Measurements from ENCODE around the gene TAC4.
"Not testable (repeated sequence)": the region's sequence is repeated elsewhere in the genome, so short reads cannot be mapped to it uniquely, and the experiment has no call there.

TAC4 gene

GRCh38 chr17:49841548-49841947 is 6.3 kb downstream of the TAC4 start:
- no peak for DNase-seq

DNA sequence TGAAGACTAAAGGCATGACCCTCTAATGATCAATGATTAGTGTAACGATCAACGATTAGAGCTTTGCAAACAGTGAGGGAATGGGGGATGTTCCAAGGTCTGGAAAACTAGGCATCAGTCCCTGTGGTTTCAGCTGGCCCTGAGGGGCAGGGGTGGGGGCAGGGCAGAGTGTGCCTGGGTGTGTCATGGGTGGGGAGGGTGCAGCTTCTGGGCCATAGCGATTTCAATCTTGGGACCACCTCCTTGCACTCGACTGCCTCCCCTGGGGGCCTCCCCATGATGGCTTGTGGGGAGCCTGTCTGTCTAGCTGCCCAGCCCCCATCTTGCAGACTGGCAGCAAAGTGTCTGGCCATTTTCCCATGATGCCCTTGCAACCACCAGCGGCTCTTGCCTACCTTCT is 8.4 kb downstream of the TAC4 start:
- no peak for DNase-seq

DNA sequence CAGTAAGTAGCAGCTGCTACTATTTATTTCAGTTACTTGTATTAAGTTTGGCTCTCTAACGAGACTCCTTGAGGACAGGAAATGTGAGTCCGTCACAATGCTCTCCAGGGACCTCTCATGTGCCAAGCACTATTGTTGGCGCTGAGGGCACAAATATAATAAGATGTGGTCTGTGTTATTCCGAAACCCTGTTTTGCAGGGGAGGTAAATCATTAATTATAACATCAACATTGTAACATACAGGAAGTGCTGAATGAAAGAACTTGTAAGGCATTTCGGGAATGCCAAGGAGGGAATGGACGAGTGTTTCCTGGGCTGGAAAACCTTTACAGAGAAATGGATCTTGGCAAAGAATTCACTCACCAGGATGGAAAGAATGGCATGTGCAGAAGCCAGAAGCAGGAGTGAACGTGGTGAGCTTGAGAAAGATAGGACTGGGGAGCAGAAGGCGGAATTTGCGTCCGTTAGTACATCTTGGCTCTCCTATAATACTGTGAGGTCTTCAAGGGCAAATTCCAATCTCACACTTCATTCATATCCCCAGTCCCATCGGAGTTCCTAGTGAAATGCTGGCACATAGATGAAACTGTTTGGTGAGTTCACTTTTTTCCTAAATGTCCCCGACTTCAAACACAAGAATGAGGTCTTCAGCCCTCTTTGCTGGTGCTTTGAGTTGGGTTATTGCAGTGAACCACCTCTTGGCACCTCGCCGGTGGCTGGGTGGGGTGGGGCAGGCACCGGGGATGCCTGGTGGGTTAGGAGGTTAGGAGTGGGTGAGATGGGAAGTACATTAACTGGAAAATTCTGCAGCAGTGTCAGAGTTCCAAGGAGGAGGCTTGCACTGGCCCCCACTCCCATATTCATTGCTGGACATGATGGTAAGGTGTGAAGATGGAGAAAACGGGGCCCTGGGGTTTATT is 11.5 kb downstream of the TAC4 start:
- no peak for DNase-seq

DNA sequence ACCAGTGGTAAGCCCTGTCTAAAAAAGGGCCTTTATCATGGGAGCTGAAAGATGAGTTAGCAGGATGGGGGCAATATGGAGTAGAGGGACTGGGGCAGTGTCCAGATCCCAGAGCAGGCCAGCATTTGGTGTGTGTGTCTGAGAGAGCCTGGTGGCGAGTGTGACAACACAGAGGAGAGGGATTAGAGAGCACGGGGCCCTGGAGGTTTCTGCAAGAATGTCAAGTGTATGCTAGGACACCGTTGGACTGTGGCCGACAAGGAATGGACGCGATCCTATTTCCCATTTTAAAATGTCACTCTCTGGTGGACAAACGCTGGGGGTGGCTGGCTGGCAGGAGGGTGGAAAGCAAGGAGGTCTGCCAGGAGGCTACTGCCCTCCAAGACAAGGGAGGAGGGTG is 12.4 kb downstream of the TAC4 start:
- DNase-seq, result no peak

- no peak for DNase-seq
Observed at GRCh38 chr17:49834118-49834743, 13.6 kb downstream of the TAC4 start.

GRCh38 chr17:49832840-49833599 is 14.8 kb downstream of the TAC4 start:
- no peak for DNase-seq

DNA sequence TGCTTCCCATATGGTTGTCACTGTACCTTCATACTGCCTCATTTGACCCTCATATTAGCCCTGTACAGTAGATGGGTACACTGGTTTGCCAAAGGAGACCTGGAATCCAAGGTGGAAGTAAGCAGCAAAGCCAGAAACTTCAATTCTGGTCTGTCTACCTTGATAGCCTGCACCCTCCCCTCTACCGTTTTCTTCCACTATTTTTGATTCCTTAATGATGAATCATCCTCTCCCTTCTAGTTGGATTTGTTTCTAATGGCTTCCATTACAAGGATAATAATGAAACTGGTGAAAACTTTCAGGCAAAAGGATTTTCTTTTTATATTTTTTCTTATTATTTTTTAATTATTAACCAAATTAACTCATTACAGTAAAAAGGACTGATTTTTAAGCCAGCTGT is 17.3 kb downstream of the TAC4 start:
- DNase-seq, result no peak

DNA sequence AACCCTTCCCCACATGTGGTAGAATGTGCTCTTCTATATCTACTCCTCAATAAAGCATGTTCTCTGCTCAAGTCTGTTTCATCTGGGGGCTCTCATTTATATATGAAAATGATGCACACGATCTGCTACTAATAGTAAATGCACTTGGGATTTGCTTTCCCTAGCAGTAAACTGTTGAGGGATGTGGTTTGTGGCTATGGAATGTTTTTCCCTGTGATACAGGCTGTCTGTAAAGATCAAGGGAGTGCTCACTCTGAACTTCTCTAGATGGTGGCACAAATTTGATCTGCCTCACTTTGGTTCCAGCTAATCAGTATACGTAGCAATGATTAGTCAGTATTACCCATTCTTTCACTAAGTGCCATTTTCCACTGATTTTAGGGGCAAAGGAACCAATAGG is 18.8 kb downstream of the TAC4 start:
- no peak for DNase-seq

DNA sequence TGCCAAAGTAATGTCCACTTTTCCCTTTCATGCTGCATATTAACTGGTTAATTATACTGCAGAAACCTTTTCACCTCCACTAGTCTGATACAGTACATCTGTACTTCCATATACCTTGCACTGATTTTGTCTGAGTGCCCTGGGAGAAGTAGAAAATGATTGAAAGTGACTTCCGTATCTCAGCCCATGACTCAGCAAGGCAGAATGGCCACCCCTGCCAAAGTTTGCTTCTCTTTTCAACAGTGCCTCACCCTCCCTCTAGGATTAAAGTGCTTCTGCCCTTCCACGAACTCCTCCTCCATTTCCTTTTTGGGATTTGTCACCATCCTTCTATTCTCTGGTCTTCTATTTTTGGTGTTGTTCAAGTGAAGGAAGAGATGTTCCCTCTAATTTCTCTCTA is 19.5 kb downstream of the TAC4 start:
- not testable (repeated sequence) for DNase-seq

DNA sequence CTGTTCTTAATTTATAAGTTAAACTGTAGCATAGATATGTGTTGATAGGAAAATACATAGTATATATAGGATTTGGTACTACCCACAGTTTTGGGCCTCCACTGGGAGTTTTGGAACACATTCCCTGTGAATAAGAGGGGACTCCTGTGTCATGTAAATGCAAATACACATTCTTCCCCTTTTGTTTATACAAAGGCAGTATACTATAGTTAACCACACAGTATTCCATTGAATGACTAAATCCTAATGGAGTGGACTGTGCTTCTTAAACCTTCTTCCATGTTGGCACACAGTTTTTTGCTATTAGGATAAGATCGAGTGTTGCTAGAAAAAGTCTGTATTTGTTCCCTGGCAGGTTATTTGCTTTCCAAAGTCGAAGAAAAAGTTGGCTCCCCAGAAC is 22.2 kb downstream of the TAC4 start:
- DNase-seq, result no peak

GRCh38 chr17:49823614-49824013 is 24.3 kb downstream of the TAC4 start:
- DNase-seq, result no peak

DNA sequence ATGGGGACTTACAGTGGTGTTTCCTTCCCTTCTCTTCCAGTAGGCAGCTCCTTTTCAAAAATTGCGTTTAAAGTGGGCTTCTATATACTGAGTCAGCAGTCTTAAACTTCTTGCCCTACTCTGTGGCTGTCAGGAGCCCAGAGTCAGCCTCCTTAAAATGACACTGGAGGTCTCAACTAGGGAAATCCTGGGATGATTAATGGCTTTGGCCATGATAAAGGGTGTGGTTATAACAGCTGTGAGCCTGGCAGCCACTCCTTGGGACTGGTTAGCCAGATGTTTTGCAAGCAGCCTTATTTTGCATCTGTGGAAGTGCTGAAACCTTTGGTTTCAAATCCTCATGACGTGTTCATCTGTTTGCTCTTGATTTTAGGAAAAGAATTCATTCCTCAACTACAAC is 25.0 kb downstream of the TAC4 start:
- DNase-seq, result no peak

DNA sequence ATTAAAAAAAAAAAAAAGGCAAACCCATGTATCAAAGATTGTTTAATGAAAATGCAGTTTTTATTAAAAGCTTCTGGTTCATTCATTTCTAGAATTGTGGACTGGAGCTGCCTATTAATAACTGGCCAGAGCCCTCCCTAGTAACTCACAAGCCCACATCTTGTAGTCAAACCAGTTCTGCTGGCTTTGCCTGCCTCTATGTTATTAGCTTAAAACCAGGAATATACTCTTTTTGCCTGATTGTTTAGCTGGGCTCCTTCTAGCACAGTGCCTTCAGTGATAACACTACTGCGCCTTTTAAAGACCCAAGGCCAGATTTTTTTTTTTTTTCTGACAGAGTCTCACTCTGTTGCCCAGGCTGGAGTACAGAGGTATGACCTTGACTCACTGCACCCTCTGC is 26.0 kb downstream of the TAC4 start:
- DNase-seq, result no peak

DNA sequence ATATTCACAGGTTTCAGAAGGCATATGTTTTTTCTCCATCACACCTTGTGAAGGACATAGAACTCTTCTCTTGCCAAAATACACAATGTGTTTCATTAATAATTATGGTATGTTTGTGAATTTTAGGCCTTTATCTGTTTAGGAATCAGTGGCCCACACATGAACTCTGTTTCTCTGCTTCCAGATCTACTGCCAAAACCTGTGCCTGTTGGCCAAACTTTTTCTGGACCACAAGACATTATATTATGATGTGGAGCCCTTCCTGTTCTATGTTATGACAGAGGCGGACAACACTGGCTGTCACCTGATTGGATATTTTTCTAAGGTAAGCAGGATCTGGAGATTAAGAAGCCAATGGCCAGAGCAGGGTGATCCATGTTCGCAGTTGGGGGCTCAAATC is 26.4 kb downstream of the TAC4 start:
- no peak for DNase-seq

DNA sequence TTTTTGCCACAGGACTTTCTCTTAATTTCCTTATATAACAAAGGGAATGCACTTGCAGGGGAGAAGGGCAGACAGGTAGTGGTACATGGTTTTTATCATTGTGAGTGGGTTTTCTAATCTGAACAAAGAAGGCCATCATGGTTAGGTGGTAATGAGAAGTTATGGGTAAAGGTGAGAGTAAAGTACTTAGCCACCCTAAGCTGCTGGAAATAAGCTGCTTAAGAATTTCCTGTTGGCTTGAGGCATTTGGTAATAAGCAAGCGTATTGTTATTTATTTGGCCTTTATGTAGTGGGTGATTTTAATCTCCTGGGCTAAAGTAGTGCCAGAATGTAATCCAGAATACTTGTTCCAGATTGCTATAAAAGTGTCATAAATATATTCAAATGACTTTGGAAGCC is 27.1 kb downstream of the TAC4 start:
- no peak for DNase-seq

DNA sequence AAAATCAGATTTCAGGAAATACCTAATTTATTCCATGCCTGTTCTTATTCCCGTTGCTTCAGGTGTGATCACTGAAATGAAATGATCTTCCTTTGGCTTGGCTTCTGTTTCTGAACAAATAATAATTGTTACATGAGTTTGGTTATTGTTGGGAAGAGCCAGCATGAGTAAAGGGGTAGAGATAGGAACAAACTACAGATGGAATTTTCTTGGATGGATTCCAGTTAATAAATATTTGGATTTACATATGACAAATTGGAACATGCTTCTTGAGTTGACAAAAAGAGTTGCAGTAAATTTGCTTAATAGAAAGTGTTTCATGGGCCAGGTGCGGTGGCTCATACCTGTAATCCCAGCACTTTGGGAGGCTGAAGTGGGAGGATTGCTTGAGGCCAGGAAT is 28.2 kb downstream of the TAC4 start:
- no peak for DNase-seq

DNA sequence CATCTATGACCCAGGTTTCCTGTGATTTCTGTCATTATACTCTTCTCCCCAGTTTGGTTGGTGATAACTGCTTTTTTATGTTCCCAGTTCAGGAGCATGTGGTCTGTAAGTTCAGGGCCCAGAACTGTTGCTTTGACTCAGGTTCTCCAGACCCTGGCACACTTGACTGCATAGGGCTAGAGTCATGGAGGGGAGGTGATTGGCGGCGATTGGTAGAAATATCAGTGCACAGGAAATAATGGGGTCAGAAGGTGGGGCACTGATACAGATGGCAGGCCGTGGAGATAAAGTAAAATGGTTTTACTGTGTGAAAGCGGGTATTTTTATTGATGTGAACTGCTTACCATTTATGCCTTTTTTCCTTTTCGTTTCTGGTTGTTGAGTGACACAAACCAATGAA is 28.7 kb downstream of the TAC4 start:
- no peak for DNase-seq

DNA sequence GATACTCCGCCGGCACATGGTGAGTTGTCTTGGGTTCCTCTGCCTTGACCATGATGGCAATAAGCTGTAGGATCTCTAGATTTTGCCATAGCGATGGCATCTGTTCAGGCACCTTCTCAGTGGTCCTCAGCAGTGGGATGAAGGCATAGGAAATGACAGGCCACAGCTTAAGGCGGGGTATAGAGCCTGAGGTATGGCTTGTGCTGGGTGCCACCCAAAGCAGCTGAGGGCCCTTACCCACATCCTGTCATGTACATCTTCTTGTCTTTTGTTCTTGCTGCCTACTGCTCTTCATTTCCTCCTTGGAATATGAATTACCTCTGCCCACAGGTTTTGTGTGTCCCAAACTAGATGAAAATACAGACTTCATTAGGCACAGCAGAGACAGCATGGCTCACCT is 29.9 kb downstream of the TAC4 start:
- no peak for DNase-seq

- no peak for DNase-seq
Observed at GRCh38 chr17:49815761-49816281, 32.0 kb downstream of the TAC4 start.

DNA sequence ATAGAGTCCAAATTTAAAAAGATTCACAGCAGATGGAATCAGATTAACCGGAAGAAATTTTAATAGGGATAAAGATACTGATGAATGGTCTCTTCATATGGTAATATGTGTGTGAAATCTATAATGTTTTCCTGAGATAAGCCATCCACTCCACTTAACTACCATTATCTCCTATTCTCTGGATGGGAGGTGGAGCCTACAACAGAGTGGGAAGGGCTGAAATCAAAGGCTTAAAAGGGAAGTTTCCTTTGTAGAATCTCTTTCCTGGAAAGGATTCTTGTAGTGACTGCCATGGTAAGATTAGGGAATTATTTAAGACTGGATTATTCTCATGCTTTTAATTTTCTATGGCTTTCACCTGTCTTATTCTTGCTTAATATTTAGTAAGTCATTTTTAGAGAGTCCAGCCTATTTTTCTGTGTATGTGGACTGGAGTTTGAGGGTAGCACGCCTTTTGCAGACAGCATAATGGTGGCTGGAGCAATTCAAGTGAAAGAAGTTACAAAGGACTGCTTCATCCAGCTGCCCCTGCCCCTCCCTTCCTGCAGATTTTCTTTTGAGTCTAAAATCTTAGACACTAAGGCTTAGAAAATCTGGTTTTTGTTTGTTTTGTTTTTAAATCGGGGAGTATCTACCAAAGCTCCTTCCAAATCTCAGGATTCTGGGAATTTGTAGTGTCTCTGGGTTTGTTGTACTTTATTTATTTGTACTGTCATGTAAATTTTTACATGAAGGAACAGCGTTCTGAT is 32.9 kb downstream of the TAC4 start:
- DNase-seq, result no peak

DNA sequence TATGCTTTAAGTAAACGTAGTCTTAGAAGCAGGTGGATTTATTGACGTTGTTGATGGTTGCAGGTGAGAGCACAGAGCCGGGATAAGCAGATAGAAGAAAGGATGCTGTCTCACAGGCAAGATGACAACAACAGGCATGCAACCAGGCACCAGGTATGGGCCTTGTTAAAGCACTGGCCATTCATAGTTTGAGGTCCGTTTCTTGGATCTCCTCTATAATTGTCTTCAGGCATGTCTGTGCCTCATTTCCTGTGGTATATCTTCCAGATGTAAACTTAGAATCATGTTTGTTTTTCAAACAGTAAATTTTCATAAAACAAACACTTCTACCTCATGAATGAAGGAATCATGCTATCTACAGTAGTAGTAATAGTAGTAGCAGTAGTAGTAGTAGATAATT is 38.8 kb downstream of the TAC4 start:
- no peak for DNase-seq

DNA sequence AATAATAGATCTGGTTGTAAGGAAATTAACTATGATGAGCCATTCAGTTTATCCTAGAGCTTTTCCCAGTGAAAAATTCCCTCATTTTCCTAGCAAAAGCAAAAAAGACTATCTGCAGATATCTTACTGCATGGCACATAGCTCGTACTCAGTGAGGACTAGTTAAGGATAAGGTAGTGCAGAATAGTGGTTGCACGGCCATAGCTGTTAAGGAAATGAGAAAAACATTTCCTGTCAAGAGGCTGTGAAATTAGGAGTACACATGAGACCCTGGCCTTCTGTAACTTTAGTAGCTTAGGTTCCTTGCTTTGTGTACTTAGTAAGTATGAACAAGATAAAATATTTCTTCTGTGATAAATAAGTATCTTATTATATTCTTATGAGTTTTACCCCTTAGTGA is 49.1 kb downstream of the TAC4 start:
- DNase-seq, result no peak

DNA sequence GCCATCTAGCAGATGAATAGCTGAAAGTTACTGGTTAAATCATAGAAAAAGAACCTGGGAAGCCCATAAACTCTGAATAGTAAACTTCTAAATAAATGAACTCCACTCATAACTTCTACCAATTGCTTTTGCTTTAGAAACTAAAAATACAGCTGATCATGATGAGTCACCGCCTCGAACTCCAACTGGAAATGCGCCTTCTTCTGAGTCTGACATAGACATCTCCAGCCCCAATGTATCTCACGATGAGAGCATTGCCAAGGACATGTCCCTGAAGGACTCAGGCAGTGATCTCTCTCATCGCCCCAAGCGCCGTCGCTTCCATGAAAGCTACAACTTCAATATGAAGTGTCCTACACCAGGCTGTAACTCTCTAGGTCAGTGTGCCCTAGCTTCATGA is 49.7 kb downstream of the TAC4 start:
- no peak for DNase-seq
